PC-9 (cell line): Measurements from ENCODE around the gene HABP2.
A peak's percentile ranks its signal among the peaks of the same experiment; 100 is the strongest.

ENCODE experiments used
- CTCF ChIP-seq: fragments of 200-600 bp; sonication (generic); conservative IDR thresholded peaks from 2 replicates; pipeline ENCODE4 v1.6.1; 2017; ENCODE audit warnings: mixed run types, antibody characterized with exemption, mild to moderate bottlenecking, moderate library complexity
- EZH2 ChIP-seq: fragments of 200-600 bp; sonication (generic); IDR thresholded peaks from 2 replicates; pipeline ENCODE4 v1.8.0; 2017; ENCODE audit warnings: antibody characterized with exemption, low read depth

GRCh38 chr10:113520690-113521474, 32.0 kb upstream of the HABP2 start:
- TF ChIP-seq EZH2 (no peak), CTCF (peak; percentile 85)
